NCI-H774 (cell line): ENCODE data around the gene ARL1.
"Not testable (repeated sequence)": the region's sequence is repeated elsewhere in the genome, so short reads cannot be mapped to it uniquely, and the experiment has no call there.

Experiments used
- DNase-seq: peaks from one replicate; lab custom pipeline; 2025; lab: John Stamatoyannopoulos, UW

The ARL1 gene

GRCh38 chr12:101407436-101408345 is at the start of gene ARL1:
ARL1 (minus strand) TSS chr12:101407772; CDS start chr12:101407645, 127 bp downstream.
- DNase-seq: peak; percentile 94

- DNase-seq: no peak
Observed at GRCh38 chr12:101455685-101456084, 48.1 kb upstream of the ARL1 start.

DNA sequence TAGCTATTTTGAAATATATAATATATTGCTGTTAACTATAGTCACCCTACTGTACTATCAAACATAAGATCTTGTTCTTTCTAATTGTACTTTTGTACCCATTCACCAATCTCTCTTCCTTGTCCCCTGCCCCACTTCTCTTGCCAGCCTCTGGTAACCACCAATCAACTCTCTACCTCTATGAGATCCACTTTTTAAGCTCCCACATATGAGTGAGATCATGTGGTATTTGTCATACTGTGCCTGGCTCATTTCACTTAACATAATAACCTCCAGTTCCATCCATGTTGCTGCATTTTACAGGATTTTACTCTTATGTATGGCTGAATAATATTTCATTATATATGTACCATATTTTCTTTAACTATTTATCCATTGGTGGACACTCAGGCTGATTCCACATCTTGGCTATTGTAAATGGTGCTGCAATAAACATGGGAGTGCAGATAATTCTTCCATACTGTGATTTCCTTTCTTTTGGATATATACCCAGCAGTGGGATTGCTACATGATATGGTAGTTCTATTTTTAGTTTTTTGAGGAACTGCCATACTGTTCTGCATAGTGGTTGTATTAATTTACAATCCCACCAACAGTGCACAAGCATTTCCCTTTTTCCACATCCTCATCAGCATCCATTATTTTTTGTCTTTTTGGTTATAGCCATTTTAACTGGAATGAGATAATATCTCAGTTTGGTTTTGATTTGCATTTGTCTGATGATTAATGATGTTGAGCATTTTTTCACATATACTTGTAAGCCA is 34.1 kb upstream of the ARL1 start:
- DNase-seq: no peak

GRCh38 chr12:101439236-101439635 is 31.7 kb upstream of the ARL1 start:
- DNase-seq: no peak

GRCh38 chr12:101436136-101436535 is 28.6 kb upstream of the ARL1 start:
- DNase-seq: no peak

- no peak for DNase-seq
Observed at GRCh38 chr12:101430456-101430855, 22.9 kb upstream of the ARL1 start.

- DNase-seq: no peak
Observed at GRCh38 chr12:101424620-101425019, 17.0 kb upstream of the ARL1 start.

DNA sequence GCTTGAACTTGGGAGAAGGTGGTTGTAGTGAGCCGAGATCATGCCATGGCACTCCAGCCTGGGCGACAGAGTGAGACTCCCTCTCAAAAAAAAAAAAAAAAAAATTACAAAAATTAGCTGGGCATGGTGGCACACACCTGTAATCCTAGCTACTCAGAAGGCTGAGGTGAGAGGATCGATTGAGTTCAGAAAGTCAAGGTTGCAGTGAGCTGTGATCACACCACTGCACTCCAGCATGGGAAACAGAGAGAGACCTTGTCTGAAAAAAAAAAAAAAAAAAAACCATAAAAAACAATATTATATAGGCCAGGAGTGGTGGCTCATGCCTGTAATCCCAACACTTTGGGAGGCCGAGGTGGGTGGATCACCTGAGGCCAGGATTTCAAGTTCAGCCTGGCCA is 14.5 kb upstream of the ARL1 start:
- not testable (repeated sequence) for DNase-seq

- no peak for DNase-seq
Observed at GRCh38 chr12:101415228-101415627, 7.7 kb upstream of the ARL1 start.

DNA sequence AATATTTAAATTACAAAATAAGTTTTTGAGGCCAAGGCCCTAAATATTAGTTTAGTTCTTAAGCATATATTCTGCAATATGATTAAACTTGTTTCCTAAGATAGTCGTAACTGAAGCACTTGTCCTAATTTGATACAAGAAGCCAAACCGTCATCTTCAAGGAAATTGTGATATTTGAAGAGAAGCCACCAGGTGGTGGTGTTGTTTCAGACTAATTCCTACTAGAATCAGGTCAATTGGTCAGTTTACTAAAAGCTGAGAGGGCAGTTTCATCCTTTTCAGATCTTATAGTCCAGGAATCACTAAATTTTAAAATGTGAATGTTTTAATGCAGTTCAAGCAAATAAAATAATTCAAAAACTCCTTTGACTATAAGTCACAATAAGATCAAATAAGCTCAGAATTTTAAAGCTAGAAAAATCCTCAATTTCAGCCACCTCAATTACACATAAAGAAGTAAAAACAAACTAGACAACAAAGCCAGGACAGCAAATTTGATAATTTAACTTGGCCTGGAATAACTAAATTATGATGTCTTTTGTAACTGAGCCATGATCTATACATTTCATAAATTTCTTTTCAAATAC is 7.1 kb upstream of the ARL1 start:
- DNase-seq: peak; percentile 76

GRCh38 chr12:101410169-101410568 is 2.6 kb upstream of the ARL1 start:
- not testable (repeated sequence) for DNase-seq

GRCh38 chr12:101407049-101407435 is 530 bp downstream of the ARL1 start:
- no peak for DNase-seq

- not testable (repeated sequence) for DNase-seq
Observed at GRCh38 chr12:101391181-101391580, 16.4 kb downstream of the ARL1 start.

DNA sequence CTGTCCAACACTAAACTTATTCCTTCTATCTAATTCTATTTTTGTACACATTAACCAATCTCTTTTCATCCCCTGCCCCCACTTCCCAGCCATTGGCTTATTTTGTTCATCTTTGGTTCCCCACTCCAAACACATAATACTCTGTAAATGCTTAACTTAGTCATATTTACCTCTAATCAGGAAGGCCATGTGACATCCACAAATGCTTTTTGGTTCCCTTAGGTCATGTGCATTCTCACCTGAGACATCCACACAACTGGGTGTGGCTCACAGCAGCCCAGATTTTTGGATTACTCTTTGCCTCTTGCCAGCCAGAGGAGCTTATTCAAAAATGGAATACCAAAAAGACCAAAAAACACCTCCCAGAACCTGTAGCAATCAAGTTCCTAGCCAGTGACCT is 28.4 kb downstream of the ARL1 start:
- no peak for DNase-seq

GRCh38 chr12:101375573-101375972 is 32.0 kb downstream of the ARL1 start:
- no peak for DNase-seq

GRCh38 chr12:101372431-101372830 is 35.1 kb downstream of the ARL1 start:
- no peak for DNase-seq

- DNase-seq: no peak
Observed at GRCh38 chr12:101368016-101368415, 39.6 kb downstream of the ARL1 start.

DNA sequence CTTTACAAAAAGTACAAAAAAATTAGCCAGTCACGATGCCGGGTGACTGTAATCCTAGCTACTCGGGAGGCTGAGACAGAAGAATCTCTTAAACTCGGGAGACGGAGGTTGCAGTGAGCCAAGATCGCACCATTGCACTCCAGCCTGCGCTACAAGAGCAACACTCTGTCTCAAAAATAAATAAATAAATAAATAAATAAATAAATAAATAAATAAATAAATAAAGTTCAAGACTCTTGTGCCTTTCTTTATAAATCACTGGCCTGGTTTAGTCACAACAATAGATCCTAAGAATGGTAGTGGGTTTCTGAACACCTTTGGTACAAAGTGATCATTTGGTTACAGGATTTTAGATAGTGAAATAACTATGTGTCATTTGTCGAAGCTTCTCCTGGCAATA is 46.1 kb downstream of the ARL1 start:
- DNase-seq: no peak

DNA sequence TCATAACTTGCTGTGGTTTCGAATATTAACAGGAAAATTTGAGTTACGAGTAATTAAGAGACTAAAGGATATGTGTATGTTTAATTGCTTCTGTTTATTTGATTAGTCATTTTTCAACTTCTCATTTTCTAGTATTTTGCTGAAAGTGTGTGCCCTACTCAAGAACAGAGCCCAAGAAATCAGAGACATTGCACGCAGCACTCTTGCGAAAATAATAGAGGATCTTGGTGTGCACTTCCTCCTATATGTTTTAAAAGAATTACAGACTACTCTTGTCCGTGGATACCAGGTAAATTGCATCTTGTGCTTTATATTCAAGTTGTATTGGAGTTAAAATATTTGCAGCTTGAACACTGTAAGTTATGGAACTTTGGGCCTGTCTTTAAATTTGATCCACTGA is 50.8 kb downstream of the ARL1 start:
- no peak for DNase-seq

- no peak for DNase-seq
Observed at GRCh38 chr12:101351682-101352081, 55.9 kb downstream of the ARL1 start.

- no peak for DNase-seq
Observed at GRCh38 chr12:101343893-101344292, 63.7 kb downstream of the ARL1 start.
